PC-3 (cell line): Measurements from ENCODE around the gene UGT1A4. TPM values are rescaled to one million over a fixed set of nuclear protein-coding genes. Genes with fewer than 3 reads are reported as not detected.

Source experiments
- ATAC-seq: fragments of 200-7000 bp; cut with Tn5 transposase; 2 replicates; pipeline ENCODE4 v1.9.1; 2020; ENCODE audit warnings: mild to moderate bottlenecking, moderate library complexity
- BruUV-seq: library from RNA; stranded (reverse); fragments of 400-500 nt; replicated peaks from 2 replicates; lab custom pipeline; 2021; lab: Mats Ljungman, UMichigan
- CTCF ChIA-PET: fragments of 300-600 bp; sonication (Branson Sonifier 250); formaldehyde crosslinking; loops from one replicate; lab custom pipeline; 2022; ENCODE audit warnings: antibody characterized with exemption; lab: Charles Lee
- POLR2A ChIA-PET: fragments of 300-600 bp; sonication (Branson Sonifier 250); formaldehyde crosslinking; loops from one replicate; lab custom pipeline; 2022; ENCODE audit warnings: antibody characterized with exemption; ENCODE audit not compliant: unreplicated experiment; lab: Charles Lee
- DNase-seq: peaks from one replicate; pipeline ENCODE4 v3.0.0-alpha.2; 2015
- H2AFZ ChIP-seq: fragments of 300-600 bp; sonication (generic); 2 replicates; pipeline ENCODE4 v1.6.0; 2016; ENCODE audit warnings: antibody characterized with exemption, low read length
- H3F3A ChIP-seq: fragments of 300-600 bp; sonication (generic); one replicate; pipeline ENCODE4 v1.6.0; 2017; ENCODE audit warnings: antibody characterized with exemption, low read length, control low read depth, mild to moderate bottlenecking; ENCODE audit not compliant: unreplicated experiment
- H3K27ac ChIP-seq: fragments of 300-600 bp; sonication (generic); 2 replicates; pipeline ENCODE4 v1.5.1; 2016; ENCODE audit warnings: mild to moderate bottlenecking, low read length
- H3K27me3 ChIP-seq: fragments of 300-600 bp; sonication (generic); 2 replicates; pipeline ENCODE4 v1.6.1; 2016; ENCODE audit warnings: low read length, mixed read lengths
- H3K36me3 ChIP-seq: fragments of 300-600 bp; sonication (generic); 2 replicates; pipeline ENCODE4 v1.6.1; 2016; ENCODE audit warnings: low read depth, mixed run types, low read length, mixed read lengths
- H3K4me1 ChIP-seq: fragments of 300-600 bp; sonication (generic); 2 replicates; pipeline ENCODE4 v1.5.1; 2016; ENCODE audit warnings: low read length; ENCODE audit not compliant: insufficient read depth
- H3K4me2 ChIP-seq: fragments of 300-600 bp; sonication (generic); 2 replicates; pipeline ENCODE4 v1.6.0; 2016; ENCODE audit warnings: low read length
- H3K4me3 ChIP-seq: fragments of 300-600 bp; sonication (generic); 2 replicates; pipeline ENCODE4 v1.5.1; 2016; ENCODE audit warnings: mild to moderate bottlenecking, low read length, mixed read lengths
- H3K79me2 ChIP-seq: fragments of 300-600 bp; sonication (generic); 2 replicates; pipeline ENCODE4 v1.6.1; 2017; ENCODE audit warnings: low read length, mixed read lengths
- H3K9ac ChIP-seq: fragments of 300-600 bp; sonication (generic); 2 replicates; pipeline ENCODE4 v1.6.0; 2016; ENCODE audit warnings: mild to moderate bottlenecking, low read length
- H3K9me2 ChIP-seq: fragments of 300-600 bp; sonication (generic); replicated peaks from 2 replicates; pipeline ENCODE4 v1.6.1; 2016; ENCODE audit warnings: mixed run types, low read length, mixed read lengths
- H3K9me3 ChIP-seq: fragments of 300-600 bp; sonication (generic); 2 replicates; pipeline ENCODE4 v1.6.1; 2016; ENCODE audit warnings: low read length, mixed read lengths
- H4K20me1 ChIP-seq: fragments of 300-600 bp; sonication (generic); 2 replicates; pipeline ENCODE4 v1.6.1; 2016; ENCODE audit warnings: low read length, mixed read lengths
- EZH2 ChIP-seq: fragments of 300-600 bp; sonication (generic); IDR thresholded peaks from one replicate; pipeline ENCODE4 v1.6.1; 2017; ENCODE audit warnings: antibody characterized with exemption, mild to moderate bottlenecking, low read length; ENCODE audit not compliant: unreplicated experiment
- EZH2phosphoT487 ChIP-seq: fragments of 300-600 bp; sonication (generic); IDR thresholded peaks from 2 replicates; pipeline ENCODE4 v1.6.1; 2018; ENCODE audit warnings: mild to moderate bottlenecking, antibody characterized with exemption, low read length, borderline replicate concordance
- intact Hi-C: fragments of 100-400 bp; cut with micrococcal nuclease; formaldehyde crosslinking; loops from 2 replicates; pipeline ENCODE4 v1.9.0; 2023
- total RNA-seq: library from RNA; depleted of rRNA; stranded (reverse); fragments of >200 nt; gene quantifications from 2 replicates; pipeline ENCODE4 v1.2.3, GENCODE V29; 2014
- TF ChIP-seq, protein P1 (sequence below): fragments of 300-600 bp; sonication (generic); conservative IDR thresholded peaks from 2 replicates; pipeline ENCODE4 v1.5.1; 2017; ENCODE audit warnings: antibody characterized with exemption, low read depth, mild to moderate bottlenecking, low read length

The UGT1A4 gene
- total RNA-seq, 1 experiment from 2014 or later, result not detected

DNA sequence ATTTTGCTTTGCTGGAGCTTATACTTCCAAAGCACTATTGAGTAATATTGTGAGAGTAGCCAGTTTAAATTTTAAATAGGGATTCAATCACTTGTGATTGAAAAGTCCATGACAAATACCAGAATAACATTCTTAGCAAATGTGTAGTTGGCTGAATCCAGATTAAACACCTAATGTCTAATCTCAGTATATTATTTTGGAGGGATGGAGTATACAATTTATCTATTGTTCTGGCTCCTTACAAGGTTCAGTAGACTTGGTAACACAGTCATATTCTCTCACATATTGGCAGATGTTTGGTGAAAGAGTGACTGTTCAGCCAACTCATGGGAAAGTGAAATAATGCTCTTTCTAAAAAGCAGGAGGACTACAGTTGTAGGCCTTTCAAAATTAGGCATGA lies 44.6 kb upstream of the UGT1A4 start:
- Histone ChIP-seq H3K79me2 (no peaks in the 10 kb centered on the region), H3K4me1 (no peaks in the 10 kb centered on the region), H4K20me1 (no peaks in the 10 kb centered on the region), H3F3A (no peaks in the 10 kb centered on the region), H3K27ac (no peak overlapping the region), H2AFZ (no peak overlapping the region), H3K27me3 (no peaks in the 10 kb centered on the region), H3K4me3 (no peak overlapping the region), H3K9me3 (no peaks in the 10 kb centered on the region), H3K9ac (no peak overlapping the region), H3K4me2 (no peak overlapping the region), H3K36me3 (no peaks in the 10 kb centered on the region), H3K9me2 (no peaks in the 10 kb centered on the region)
- intact Hi-C loops, result no loop called here
- ChIA-PET POLR2A (no interaction called here), CTCF (no interaction called here)
- no peak for TF ChIP-seq EZH2phosphoT487
- TF ChIP-seq EZH2, result no peak
- no TSS peak for BruUV-seq
- no peak for DNase-seq
- no peak for ATAC-seq

DNA sequence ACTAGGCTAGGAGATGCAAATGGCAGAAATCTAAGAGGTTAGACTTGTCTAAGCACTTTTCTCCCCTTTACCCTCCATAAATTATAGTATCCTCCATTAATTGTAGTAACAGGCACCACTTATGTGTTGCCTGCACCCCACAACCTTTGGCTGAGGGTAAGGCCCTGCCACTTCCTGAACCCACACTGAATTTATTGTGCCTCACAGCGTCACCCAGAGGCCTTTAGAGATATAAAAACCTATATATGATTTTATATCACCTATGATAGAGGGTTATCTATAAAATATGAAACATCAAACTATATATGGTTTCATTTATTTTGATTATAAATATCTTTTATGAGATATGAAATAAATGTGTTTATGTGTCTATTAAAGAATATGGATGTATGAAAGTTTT lies 44.2 kb upstream of the UGT1A4 start:
- H3K9me3 ChIP-seq, result no peaks in the 10 kb centered on the region
- no peak overlapping the region for H3K9ac ChIP-seq
- no peaks in the 10 kb centered on the region for H3K9me2 ChIP-seq
- H3K79me2 ChIP-seq, result no peaks in the 10 kb centered on the region
- no peak overlapping the region for H2AFZ ChIP-seq
- DNase-seq (no peak), ATAC-seq (no peak)
- no peak overlapping the region for H3K4me2 ChIP-seq
- H3K36me3 ChIP-seq, result no peaks in the 10 kb centered on the region
- no peaks in the 10 kb centered on the region for H3K4me1 ChIP-seq
- H3F3A ChIP-seq, result no peaks in the 10 kb centered on the region
- ChIA-PET CTCF (no interaction called here), POLR2A (no interaction called here)
- no peaks in the 10 kb centered on the region for H3K27me3 ChIP-seq
- no TSS peak for BruUV-seq
- no peaks in the 10 kb centered on the region for H4K20me1 ChIP-seq
- H3K4me3 ChIP-seq, result no peak overlapping the region
- TF ChIP-seq EZH2phosphoT487 (no peak), EZH2 (no peak)
- TF ChIP-seq, protein P1, sequence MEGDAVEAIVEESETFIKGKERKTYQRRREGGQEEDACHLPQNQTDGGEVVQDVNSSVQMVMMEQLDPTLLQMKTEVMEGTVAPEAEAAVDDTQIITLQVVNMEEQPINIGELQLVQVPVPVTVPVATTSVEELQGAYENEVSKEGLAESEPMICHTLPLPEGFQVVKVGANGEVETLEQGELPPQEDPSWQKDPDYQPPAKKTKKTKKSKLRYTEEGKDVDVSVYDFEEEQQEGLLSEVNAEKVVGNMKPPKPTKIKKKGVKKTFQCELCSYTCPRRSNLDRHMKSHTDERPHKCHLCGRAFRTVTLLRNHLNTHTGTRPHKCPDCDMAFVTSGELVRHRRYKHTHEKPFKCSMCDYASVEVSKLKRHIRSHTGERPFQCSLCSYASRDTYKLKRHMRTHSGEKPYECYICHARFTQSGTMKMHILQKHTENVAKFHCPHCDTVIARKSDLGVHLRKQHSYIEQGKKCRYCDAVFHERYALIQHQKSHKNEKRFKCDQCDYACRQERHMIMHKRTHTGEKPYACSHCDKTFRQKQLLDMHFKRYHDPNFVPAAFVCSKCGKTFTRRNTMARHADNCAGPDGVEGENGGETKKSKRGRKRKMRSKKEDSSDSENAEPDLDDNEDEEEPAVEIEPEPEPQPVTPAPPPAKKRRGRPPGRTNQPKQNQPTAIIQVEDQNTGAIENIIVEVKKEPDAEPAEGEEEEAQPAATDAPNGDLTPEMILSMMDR, result no peak
- no peak overlapping the region for H3K27ac ChIP-seq
- intact Hi-C loops, result no loop called here

DNA sequence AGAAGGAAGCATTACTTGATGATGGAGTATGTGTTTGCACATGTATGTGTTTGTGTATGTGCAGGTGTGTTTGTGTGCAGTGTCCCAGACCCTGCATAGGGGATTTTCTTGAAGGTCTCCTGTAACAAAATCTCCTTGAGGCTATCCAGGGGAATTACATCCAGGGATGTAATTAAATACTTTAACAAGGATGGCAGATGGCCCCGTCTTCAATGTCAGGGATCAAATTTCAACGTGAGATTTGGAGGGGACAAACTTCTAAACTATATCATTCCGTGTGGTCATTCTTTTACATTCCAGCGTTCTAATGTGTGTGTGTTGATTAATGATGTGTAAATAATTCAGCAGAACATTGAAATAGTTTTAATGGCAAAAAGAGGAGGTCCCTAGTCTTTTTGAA lies 43.5 kb upstream of the UGT1A4 start:
- H2AFZ ChIP-seq, result no peak overlapping the region
- H3K9me3 ChIP-seq, result no peaks in the 10 kb centered on the region
- H4K20me1 ChIP-seq, result no peaks in the 10 kb centered on the region
- no peaks in the 10 kb centered on the region for H3K79me2 ChIP-seq
- ATAC-seq (no peak), DNase-seq (no peak)
- H3K27me3 ChIP-seq, result no peaks in the 10 kb centered on the region
- POLR2A ChIA-PET, result no interaction called here
- intact Hi-C loops, result no loop called here
- no peaks in the 10 kb centered on the region for H3K36me3 ChIP-seq
- H3F3A ChIP-seq, result no peaks in the 10 kb centered on the region
- H3K9me2 ChIP-seq, result no peaks in the 10 kb centered on the region
- no peak overlapping the region for H3K4me2 ChIP-seq
- CTCF ChIA-PET, result no interaction called here
- H3K27ac ChIP-seq, result no peak overlapping the region
- H3K4me3 ChIP-seq, result no peak overlapping the region
- no TSS peak for BruUV-seq
- no peak for TF ChIP-seq EZH2
- H3K4me1 ChIP-seq, result no peaks in the 10 kb centered on the region
- no peak overlapping the region for H3K9ac ChIP-seq

DNA sequence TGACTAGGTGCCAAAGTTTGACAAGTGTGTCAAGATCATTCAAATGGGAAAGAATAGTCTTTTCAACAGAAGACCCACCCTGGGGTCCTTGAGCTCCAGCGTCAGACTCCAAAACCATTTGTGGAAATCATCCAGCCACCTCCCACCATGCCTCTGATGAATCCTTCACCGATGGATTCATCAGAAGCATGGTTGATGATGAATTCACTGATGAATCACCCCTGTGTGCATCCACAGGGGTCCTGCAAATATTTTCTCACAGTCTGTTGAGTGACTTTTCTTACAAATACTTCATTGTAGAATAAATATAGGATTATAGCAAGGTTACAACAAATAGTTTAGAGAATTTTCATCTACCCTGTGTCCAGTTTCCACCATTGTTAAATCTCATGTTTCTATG lies 42.5 kb upstream of the UGT1A4 start:
- ATAC-seq (no peak), DNase-seq (no peak)
- CTCF ChIA-PET, result no interaction called here
- no peaks in the 10 kb centered on the region for H4K20me1 ChIP-seq
- H2AFZ ChIP-seq, result no peak overlapping the region
- no peaks in the 10 kb centered on the region for H3K9me2 ChIP-seq
- H3K27ac ChIP-seq, result no peak overlapping the region
- H3F3A ChIP-seq, result no peaks in the 10 kb centered on the region
- intact Hi-C loops, result no loop called here
- no peaks in the 10 kb centered on the region for H3K27me3 ChIP-seq
- H3K36me3 ChIP-seq, result no peaks in the 10 kb centered on the region
- H3K4me3 ChIP-seq, result no peak overlapping the region
- no peaks in the 10 kb centered on the region for H3K4me1 ChIP-seq
- POLR2A ChIA-PET, result no interaction called here
- H3K9ac ChIP-seq, result no peak overlapping the region
- no TSS peak for BruUV-seq
- TF ChIP-seq EZH2 (no peak), EZH2phosphoT487 (no peak)
- TF ChIP-seq, protein P1, result no peak
- no peaks in the 10 kb centered on the region for H3K9me3 ChIP-seq
- H3K79me2 ChIP-seq, result no peaks in the 10 kb centered on the region
- H3K4me2 ChIP-seq, result no peak overlapping the region
